HepG2 (cell line): ENCODE measurements around the gene MMP25. TPM values are rescaled to one million over a fixed set of nuclear protein-coding genes. Genes with fewer than 3 reads are reported as not detected.
A peak's percentile ranks its signal among the peaks of the same experiment; 100 is the strongest.

Experiments
- CREB1 ChIP-seq, 2 experiments: fragments of 450-650 bp in 1 of 2; IDR thresholded peaks; 2 replicates each; pipeline ENCODE4 v1.6.1; 2016 to 2017; ENCODE audit warnings: control low read depth in 1 of 2, mild to moderate bottlenecking in 1 of 2, missing compliant biosample characterization in 1 of 2, missing genetic modification characterization in 1 of 2
- GTF3A ChIP-seq: sonication (generic); formaldehyde crosslinking; conservative IDR thresholded peaks from 2 replicates; pipeline ENCODE4 v1.4.0; 2020; ENCODE audit warnings: mild to moderate bottlenecking, missing genetic modification reagents
- NCOA5 ChIP-seq: sonication (generic); formaldehyde crosslinking; IDR thresholded peaks from 2 replicates; pipeline ENCODE4 v1.4.0; 2020; ENCODE audit warnings: missing genetic modification reagents
- ZMYM2 ChIP-seq: sonication (generic); formaldehyde crosslinking; IDR thresholded peaks from 2 replicates; pipeline ENCODE4 v1.8.0; 2022; ENCODE audit warnings: mild to moderate bottlenecking, missing genetic modification reagents
- ZNF207 ChIP-seq: fragments of 450-650 bp; IDR thresholded peaks from 2 replicates; pipeline ENCODE4 v1.6.1; 2016; ENCODE audit warnings: antibody characterized with exemption, borderline replicate concordance
- ZNF556 ChIP-seq: sonication (generic); formaldehyde crosslinking; IDR thresholded peaks from 2 replicates; pipeline ENCODE4 v1.4.0; 2020; ENCODE audit warnings: mild to moderate bottlenecking, missing genetic modification reagents, borderline replicate concordance
- ZNF773 ChIP-seq: sonication (generic); formaldehyde crosslinking; IDR thresholded peaks from 2 replicates; pipeline ENCODE4 v1.4.0; 2020; ENCODE audit warnings: missing genetic modification reagents, borderline replicate concordance
- ZNF776 ChIP-seq: sonication (generic); formaldehyde crosslinking; IDR thresholded peaks from 2 replicates; pipeline ENCODE4 v1.4.0; 2020; ENCODE audit warnings: mild to moderate bottlenecking, missing genetic modification reagents
- polyA plus RNA-seq, 8 experiments: library from polyadenylated mRNA; depleted of rRNA in 3 of 8; stranded (reverse) in 7 of 8; unstranded in 1 of 8; fragments of >200 nt; fragmentation: Illumina TruSeq in 4 of 8; extraction: Trizol in 4 of 8; gene quantifications; 2 replicates each; pipeline versions ENCODE4 v1.2.1 to v1.2.3, GENCODE V29; 2011 to 2016; ENCODE audit warnings: low read depth in 4 of 8, missing spikeins in 1 of 8, mixed read lengths in 1 of 8; ENCODE audit not compliant: insufficient read depth in 1 of 8
- total RNA-seq, 5 experiments: library from RNA; depleted of rRNA; stranded (reverse); fragments of >200 nt; fragmentation: Illumina TruSeq; extraction: Trizol; gene quantifications; 2 replicates each; pipeline ENCODE4 v1.2.3, GENCODE V29; 2016; ENCODE audit warnings: low read depth in 1 of 5
- TF ChIP-seq, protein P1 (sequence below): sonication (generic); formaldehyde crosslinking; IDR thresholded peaks from 2 replicates; pipeline ENCODE4 v1.4.0; 2020; ENCODE audit warnings: missing genetic modification reagents, borderline replicate concordance
- TF ChIP-seq, protein P2 (sequence below), 2 experiments: sonication (generic) in 1 of 2; formaldehyde crosslinking in 1 of 2; IDR thresholded peaks; 2 replicates each; pipeline versions ENCODE4 v1.4.0 to v1.6.1; 2016 to 2020; ENCODE audit warnings: borderline replicate concordance in 1 of 2, low read depth in 1 of 2, mild to moderate bottlenecking in 1 of 2, missing genetic modification reagents in 1 of 2
- TF ChIP-seq, protein P3 (sequence below): sonication (generic); formaldehyde crosslinking; IDR thresholded peaks from 2 replicates; pipeline ENCODE4 v1.4.0; 2020; ENCODE audit warnings: missing genetic modification reagents
- TF ChIP-seq, protein P4 (sequence below): sonication (generic); formaldehyde crosslinking; IDR thresholded peaks from 2 replicates; pipeline ENCODE4 v1.5.0; 2020; ENCODE audit warnings: mild to moderate bottlenecking, missing genetic modification reagents
- TF ChIP-seq, protein P5 (sequence below): sonication (generic); formaldehyde crosslinking; IDR thresholded peaks from 2 replicates; pipeline ENCODE4 v1.4.0; 2020; ENCODE audit warnings: mild to moderate bottlenecking, missing genetic modification reagents

MMP25 gene
- total and polyA plus RNA-seq, 2 of the 13 experiments (the other 11 are each of a cell fraction or from before 2014, with no cell fraction given): 0.04 to 0.08 TPM

DNA sequence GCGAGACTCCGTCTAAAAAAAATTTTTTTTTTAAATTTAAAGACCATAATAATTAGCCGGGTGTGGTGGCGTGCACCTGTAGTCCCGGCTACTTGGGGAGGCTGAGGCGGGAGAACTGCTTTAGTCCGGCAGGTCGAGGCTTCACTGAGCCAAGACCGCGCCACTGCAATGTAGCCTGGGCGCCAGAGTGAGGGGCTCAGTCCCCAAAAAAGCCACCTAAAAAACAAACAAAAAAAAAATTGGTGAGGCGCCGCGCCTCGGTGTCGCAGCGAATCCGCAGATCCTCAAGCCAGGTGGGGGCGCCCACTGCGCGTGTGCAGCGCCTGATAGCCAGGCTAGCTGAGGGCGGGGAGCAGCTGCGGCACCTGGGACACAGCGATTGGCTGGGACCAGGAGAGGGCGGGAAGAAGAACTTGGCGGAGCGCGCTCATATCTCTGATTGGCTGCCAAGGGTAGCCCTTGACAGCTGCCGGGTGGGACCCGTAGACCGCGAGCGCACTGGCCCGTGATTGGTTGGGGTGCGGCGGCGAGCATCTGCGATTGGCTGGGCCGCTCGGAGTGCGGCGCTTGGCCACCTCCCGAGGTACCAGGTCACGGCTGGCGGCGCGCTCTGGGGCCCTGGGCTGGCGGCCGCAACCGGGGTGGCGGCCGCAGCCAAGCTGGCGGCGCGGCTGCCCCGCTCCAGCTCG is 42.6 kb upstream of the MMP25 start (continued):
- TF ChIP-seq, protein P1, sequence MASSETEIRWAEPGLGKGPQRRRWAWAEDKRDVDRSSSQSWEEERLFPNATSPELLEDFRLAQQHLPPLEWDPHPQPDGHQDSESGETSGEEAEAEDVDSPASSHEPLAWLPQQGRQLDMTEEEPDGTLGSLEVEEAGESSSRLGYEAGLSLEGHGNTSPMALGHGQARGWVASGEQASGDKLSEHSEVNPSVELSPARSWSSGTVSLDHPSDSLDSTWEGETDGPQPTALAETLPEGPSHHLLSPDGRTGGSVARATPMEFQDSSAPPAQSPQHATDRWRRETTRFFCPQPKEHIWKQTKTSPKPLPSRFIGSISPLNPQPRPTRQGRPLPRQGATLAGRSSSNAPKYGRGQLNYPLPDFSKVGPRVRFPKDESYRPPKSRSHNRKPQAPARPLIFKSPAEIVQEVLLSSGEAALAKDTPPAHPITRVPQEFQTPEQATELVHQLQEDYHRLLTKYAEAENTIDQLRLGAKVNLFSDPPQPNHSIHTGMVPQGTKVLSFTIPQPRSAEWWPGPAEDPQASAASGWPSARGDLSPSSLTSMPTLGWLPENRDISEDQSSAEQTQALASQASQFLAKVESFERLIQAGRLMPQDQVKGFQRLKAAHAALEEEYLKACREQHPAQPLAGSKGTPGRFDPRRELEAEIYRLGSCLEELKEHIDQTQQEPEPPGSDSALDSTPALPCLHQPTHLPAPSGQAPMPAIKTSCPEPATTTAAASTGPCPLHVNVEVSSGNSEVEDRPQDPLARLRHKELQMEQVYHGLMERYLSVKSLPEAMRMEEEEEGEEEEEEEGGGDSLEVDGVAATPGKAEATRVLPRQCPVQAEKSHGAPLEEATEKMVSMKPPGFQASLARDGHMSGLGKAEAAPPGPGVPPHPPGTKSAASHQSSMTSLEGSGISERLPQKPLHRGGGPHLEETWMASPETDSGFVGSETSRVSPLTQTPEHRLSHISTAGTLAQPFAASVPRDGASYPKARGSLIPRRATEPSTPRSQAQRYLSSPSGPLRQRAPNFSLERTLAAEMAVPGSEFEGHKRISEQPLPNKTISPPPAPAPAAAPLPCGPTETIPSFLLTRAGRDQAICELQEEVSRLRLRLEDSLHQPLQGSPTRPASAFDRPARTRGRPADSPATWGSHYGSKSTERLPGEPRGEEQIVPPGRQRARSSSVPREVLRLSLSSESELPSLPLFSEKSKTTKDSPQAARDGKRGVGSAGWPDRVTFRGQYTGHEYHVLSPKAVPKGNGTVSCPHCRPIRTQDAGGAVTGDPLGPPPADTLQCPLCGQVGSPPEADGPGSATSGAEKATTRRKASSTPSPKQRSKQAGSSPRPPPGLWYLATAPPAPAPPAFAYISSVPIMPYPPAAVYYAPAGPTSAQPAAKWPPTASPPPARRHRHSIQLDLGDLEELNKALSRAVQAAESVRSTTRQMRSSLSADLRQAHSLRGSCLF (CRISPR knock-in tag): no peak
- TF ChIP-seq CREB1 (IDR thresholded peaks at IDR 0.05) (peak; percentile 79), CREB1 (CRISPR knock-in tag; IDR thresholded peaks at IDR 0.05) (no peak), NCOA5 (no peak), ZNF207 (no peak), ZNF556 (CRISPR knock-in tag) (no peak), ZNF773 (CRISPR knock-in tag) (no peak), ZNF776 (CRISPR knock-in tag) (no peak), ZMYM2 (CRISPR knock-in tag) (no peak), GTF3A (CRISPR knock-in tag) (no peak)
- TF ChIP-seq, protein P2, sequence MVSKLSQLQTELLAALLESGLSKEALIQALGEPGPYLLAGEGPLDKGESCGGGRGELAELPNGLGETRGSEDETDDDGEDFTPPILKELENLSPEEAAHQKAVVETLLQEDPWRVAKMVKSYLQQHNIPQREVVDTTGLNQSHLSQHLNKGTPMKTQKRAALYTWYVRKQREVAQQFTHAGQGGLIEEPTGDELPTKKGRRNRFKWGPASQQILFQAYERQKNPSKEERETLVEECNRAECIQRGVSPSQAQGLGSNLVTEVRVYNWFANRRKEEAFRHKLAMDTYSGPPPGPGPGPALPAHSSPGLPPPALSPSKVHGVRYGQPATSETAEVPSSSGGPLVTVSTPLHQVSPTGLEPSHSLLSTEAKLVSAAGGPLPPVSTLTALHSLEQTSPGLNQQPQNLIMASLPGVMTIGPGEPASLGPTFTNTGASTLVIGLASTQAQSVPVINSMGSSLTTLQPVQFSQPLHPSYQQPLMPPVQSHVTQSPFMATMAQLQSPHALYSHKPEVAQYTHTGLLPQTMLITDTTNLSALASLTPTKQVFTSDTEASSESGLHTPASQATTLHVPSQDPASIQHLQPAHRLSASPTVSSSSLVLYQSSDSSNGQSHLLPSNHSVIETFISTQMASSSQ (IDR thresholded peaks at IDR 0.05; ENCODE audit: low read depth): no peak
- TF ChIP-seq, protein P2 (CRISPR knock-in tag; IDR thresholded peaks at IDR 0.05; ENCODE audit: borderline replicate concordance): no peak
- TF ChIP-seq, protein P3, sequence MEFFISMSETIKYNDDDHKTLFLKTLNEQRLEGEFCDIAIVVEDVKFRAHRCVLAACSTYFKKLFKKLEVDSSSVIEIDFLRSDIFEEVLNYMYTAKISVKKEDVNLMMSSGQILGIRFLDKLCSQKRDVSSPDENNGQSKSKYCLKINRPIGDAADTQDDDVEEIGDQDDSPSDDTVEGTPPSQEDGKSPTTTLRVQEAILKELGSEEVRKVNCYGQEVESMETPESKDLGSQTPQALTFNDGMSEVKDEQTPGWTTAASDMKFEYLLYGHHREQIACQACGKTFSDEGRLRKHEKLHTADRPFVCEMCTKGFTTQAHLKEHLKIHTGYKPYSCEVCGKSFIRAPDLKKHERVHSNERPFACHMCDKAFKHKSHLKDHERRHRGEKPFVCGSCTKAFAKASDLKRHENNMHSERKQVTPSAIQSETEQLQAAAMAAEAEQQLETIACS (CRISPR knock-in tag): peak; percentile 67
- TF ChIP-seq, protein P4, sequence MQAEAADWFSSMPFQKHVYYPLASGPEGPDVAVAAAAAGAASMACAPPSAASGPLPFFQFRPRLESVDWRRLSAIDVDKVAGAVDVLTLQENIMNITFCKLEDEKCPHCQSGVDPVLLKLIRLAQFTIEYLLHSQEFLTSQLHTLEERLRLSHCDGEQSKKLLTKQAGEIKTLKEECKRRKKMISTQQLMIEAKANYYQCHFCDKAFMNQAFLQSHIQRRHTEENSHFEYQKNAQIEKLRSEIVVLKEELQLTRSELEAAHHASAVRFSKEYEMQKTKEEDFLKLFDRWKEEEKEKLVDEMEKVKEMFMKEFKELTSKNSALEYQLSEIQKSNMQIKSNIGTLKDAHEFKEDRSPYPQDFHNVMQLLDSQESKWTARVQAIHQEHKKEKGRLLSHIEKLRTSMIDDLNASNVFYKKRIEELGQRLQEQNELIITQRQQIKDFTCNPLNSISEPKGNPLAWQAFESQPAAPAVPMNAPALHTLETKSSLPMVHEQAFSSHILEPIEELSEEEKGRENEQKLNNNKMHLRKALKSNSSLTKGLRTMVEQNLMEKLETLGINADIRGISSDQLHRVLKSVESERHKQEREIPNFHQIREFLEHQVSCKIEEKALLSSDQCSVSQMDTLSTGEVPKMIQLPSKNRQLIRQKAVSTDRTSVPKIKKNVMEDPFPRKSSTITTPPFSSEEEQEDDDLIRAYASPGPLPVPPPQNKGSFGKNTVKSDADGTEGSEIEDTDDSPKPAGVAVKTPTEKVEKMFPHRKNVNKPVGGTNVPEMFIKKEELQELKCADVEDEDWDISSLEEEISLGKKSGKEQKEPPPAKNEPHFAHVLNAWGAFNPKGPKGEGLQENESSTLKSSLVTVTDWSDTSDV (CRISPR knock-in tag): no peak
- TF ChIP-seq, protein P5, sequence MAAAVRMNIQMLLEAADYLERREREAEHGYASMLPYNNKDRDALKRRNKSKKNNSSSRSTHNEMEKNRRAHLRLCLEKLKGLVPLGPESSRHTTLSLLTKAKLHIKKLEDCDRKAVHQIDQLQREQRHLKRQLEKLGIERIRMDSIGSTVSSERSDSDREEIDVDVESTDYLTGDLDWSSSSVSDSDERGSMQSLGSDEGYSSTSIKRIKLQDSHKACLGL (CRISPR knock-in tag): no peak
